BLaER1 treated with 17β-estradiol and CSF1 and Interleukin-3, amounts not matched to agents 10 nM and 100 nM (cell line): ENCODE data around the gene EIF3I.

Source experiments
- H3K27ac ChIP-seq, 11 experiments: shearing (Covaris generic); formaldehyde crosslinking; 2 replicates each; pipeline ENCODE4 v1.8.1; 2022
- H3K27me3 ChIP-seq, 11 experiments: shearing (Covaris generic); formaldehyde crosslinking; 2 replicates each; pipeline ENCODE4 v1.8.1; 2022
- H3K36me3 ChIP-seq, 11 experiments: shearing (Covaris generic); formaldehyde crosslinking; 2 replicates each; pipeline ENCODE4 v1.8.1; 2022
- H3K4me1 ChIP-seq, 10 experiments: shearing (Covaris generic); formaldehyde crosslinking; 2 replicates each; pipeline ENCODE4 v1.8.1; 2022
- H3K4me2 ChIP-seq, 11 experiments: shearing (Covaris generic); formaldehyde crosslinking; 2 replicates each; pipeline ENCODE4 v1.8.1; 2022
- H3K4me3 ChIP-seq, 10 experiments: shearing (Covaris generic); formaldehyde crosslinking; 2 replicates each; pipeline ENCODE4 v1.8.1; 2022
- H3K9ac ChIP-seq, 11 experiments: shearing (Covaris generic); formaldehyde crosslinking; 2 replicates each; pipeline ENCODE4 v1.8.1; 2022
- H3K9me3 ChIP-seq, 11 experiments: shearing (Covaris generic); formaldehyde crosslinking; replicated peaks in 1 of 11; 2 replicates each; pipeline ENCODE4 v1.8.1; 2022
- H4K20me1 ChIP-seq, 11 experiments: shearing (Covaris generic); formaldehyde crosslinking; 2 replicates each; pipeline ENCODE4 v1.8.1; 2022
- Cebpa-rat ChIP-seq, 11 experiments: shearing (Covaris generic); IDR thresholded peaks; 2 replicates each; pipeline ENCODE4 v1.8.1; 2022

The EIF3I gene

DNA sequence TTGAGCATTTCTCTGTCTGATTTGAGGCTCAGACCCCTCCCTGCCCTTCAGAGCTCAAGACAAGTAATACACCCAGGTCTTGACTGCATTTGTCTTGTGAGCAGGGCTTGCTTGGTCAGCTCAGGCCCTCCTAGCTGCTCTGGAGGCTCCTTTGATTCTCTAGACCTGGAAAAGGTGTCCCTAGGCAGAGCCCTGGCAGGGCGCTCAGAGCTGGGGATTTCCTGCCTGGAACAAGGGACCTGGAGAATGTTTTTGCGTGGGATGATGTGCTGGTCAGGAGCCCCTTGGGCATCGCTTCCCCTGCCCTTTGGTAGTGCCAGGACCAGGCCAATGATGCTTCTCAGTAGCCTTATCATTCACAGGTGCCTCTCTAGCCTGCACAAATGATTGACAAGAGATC is 26.7 kb upstream of the EIF3I start:
- Histone ChIP-seq H3K27me3 (no peaks in the 10 kb centered on the region), H3K36me3 (peaks cover 77 to 86% (median 82%) of the 10 kb centered on the region in 11 experiments), H3K9ac (peak overlapping the region in 5 of 11 experiments; percentile 0 to 29 (median 11); a peak in 2 of 22 replicates), H3K9me3 (no peaks in the 10 kb centered on the region), H3K4me2 (peak overlapping the region in 7 of 11 experiments; percentile 14 to 49 (median 37); a peak in 14 of 22 replicates), H3K27ac (no peak overlapping the region), H3K4me3 (no peak overlapping the region), H4K20me1 (peaks cover 18 to 96% (median 82%) of the 10 kb centered on the region in 11 experiments; a peak in 21 of 22 replicates), H3K4me1 (peaks cover 9 to 51% (median 39%) of the 10 kb centered on the region in 10 experiments)
- no peak for TF ChIP-seq Cebpa-rat (IDR thresholded peaks at IDR 0.05)

DNA sequence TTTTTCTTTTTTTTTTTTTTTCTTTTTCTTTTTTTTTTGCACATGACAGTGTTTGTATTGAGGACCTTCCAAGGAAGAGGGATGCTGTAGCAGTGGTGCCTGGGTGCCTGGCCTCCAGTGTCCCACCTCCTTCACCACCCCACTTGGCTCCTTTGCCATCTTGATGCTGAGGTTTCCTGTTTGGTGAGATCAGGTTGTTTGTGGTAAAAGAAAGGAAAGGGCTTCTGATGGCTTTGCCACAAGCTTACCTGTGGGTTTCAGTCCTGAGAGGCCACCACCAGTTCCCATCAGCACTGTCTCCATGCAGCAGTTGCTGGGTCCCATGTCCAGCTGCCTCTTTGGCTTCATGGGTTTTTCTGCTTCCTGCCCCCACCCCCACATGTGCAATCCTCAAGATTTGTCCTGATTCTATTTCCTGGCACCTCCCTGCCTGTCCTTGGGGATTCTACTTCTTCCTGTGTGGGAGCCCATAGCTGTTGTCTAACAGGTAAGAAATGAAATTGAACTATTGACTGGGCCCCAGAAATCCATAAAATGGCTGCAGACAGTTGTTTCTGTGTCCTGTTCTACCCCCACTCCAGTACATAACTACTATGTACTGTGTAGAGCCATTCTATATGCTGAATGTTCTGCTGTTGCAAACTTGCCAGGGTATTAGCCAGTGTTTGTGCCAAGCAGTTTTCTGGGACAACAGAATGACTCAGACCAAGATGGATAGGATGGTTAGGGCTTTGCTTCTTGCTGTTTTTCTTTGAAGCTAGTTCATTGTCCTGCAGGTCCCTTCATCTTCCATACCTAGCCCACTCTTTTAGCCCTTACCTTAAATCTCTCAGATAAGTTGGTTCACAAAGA is 26.0 kb upstream of the EIF3I start:
- peak overlapping the region in 7 of 11 experiments; percentile 5 to 49 (median 31); a peak in 11 of 22 replicates for H3K4me2 ChIP-seq
- peaks cover 12 to 55% (median 43%) of the 10 kb centered on the region in 10 experiments for H3K4me1 ChIP-seq
- peaks cover 71 to 79% (median 75%) of the 10 kb centered on the region in 11 experiments for H3K36me3 ChIP-seq
- no peak overlapping the region for H3K9ac ChIP-seq
- no peak overlapping the region for H3K4me3 ChIP-seq
- no peaks in the 10 kb centered on the region for H3K9me3 ChIP-seq
- H3K27ac ChIP-seq: no peak overlapping the region
- H3K27me3 ChIP-seq: no peaks in the 10 kb centered on the region
- H4K20me1 ChIP-seq: peaks cover 15 to 89% (median 77%) of the 10 kb centered on the region in 11 experiments; a peak in 21 of 22 replicates
- no peak for TF ChIP-seq Cebpa-rat (IDR thresholded peaks at IDR 0.05)

DNA sequence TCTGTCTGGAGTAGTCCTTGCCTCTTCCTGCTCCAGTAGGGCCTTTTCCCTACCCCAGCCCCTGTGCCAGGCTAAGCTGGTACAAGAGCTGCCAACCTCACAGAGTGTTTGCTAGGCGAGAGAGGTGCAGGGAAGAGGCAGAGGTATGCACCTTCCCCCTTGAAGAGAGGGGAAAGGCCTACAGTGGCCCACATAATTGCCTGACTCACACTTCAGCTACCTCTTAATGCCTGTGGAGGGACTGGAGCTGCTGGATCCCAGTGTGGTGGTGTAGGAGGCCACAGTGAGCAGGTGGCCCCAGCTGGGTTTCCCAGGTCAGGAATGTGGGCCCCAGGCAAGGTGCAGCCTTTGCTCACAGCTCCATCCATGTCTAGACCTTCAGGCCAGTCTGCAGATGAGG is 25.1 kb upstream of the EIF3I start:
- peaks cover 21 to 62% (median 51%) of the 10 kb centered on the region in 10 experiments for H3K4me1 ChIP-seq
- H3K27me3 ChIP-seq: no peaks in the 10 kb centered on the region
- H3K27ac ChIP-seq: 0 out of 22 replicates have a peak overlapping the region, but pooled peaks of 1 of the 11 experiments have one; percentile 12
- peaks cover 13 to 80% (median 68%) of the 10 kb centered on the region in 11 experiments; a peak in 21 of 22 replicates for H4K20me1 ChIP-seq
- H3K9me3 ChIP-seq: no peaks in the 10 kb centered on the region
- peaks cover 62 to 70% (median 66%) of the 10 kb centered on the region in 11 experiments for H3K36me3 ChIP-seq
- no peak overlapping the region for H3K4me3 ChIP-seq
- no peak overlapping the region for H3K4me2 ChIP-seq
- 0 out of 22 replicates have a peak overlapping the region, but pooled peaks of 1 of the 11 experiments have one; percentile 6 for H3K9ac ChIP-seq
- TF ChIP-seq Cebpa-rat (IDR thresholded peaks at IDR 0.05): no peak

DNA sequence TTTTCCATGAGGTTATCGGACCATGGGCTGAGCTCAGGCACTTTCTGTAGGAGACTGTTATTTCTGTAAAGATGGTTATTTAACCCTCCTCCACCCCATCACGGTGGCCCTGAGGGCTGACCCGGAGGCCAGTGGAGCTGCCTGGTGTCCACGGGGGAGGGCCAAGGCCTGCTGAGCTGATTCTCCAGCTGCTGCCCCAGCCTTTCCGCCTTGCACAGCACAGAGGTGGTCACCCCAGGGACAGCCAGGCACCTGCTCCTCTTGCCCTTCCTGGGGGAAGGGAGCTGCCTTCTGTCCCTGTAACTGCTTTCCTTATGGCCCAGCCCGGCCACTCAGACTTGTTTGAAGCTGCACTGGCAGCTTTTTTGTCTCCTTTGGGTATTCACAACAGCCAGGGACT is 24.4 kb upstream of the EIF3I start:
- Histone ChIP-seq H3K9me3 (no peaks in the 10 kb centered on the region), H3K36me3 (peaks cover 54 to 62% (median 59%) of the 10 kb centered on the region in 11 experiments), H3K4me3 (no peak overlapping the region), H3K4me1 (peaks cover 22 to 69% (median 57%) of the 10 kb centered on the region in 10 experiments), H3K9ac (no peak overlapping the region; a peak in 2 of 22 replicates), H3K27ac (no peak overlapping the region), H3K4me2 (no peak overlapping the region), H4K20me1 (peaks cover 13 to 73% (median 61%) of the 10 kb centered on the region in 11 experiments; a peak in 21 of 22 replicates), H3K27me3 (no peaks in the 10 kb centered on the region)
- TF ChIP-seq Cebpa-rat (IDR thresholded peaks at IDR 0.05): no peak

DNA sequence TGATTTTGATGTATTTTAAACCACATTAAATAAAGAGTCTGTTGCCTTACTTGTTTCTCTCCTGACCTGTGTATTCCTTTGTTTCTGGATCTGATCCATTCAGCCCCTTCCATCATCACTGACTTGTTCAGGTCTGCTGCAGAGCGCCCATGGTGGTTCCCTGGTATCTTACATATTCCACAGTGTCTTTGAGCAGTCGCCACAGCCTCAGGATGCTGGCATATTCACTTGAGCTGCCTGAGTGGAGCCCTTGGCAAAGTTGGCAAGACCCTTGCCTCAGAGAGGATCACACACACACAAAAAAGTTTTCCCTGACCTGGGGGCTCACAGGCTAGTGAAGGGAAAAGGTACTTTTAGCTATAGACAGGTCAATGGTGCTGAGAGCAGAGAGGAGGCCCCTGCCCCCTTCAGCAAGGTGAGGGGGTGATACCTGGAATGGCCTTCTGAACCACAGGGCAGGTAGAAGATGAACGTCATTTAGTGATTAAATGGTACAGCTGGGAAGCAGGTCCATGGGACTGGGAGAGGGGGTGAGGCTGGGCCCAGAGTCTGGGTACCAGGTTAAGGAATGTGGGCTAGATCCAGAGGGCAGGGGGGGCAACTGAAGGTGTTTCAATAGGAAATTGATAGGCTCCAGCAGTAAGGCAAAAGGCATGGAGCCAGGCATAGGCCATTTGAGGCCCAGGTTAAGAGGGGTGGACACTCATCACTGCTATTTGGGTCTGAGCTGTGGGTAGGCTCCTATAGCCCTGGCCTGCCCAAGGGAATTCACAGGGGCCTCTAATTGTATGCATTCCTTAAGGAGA is 23.8 kb upstream of the EIF3I start:
- Histone ChIP-seq H3K27me3 (no peaks in the 10 kb centered on the region), H3K27ac (no peak overlapping the region), H4K20me1 (peaks cover 13 to 67% (median 56%) of the 10 kb centered on the region in 11 experiments; a peak in 21 of 22 replicates), H3K4me1 (peaks cover 22 to 70% (median 60%) of the 10 kb centered on the region in 10 experiments), H3K36me3 (peaks cover 48 to 56% (median 53%) of the 10 kb centered on the region in 11 experiments), H3K4me3 (no peak overlapping the region), H3K9ac (peak overlapping the region in 1 of 11 experiments; percentile 12; a peak in 1 of 22 replicates), H3K4me2 (peak overlapping the region in 7 of 11 experiments; percentile 4 to 96 (median 92); a peak in 3 of 22 replicates), H3K9me3 (no peaks in the 10 kb centered on the region)
- no peak for TF ChIP-seq Cebpa-rat (IDR thresholded peaks at IDR 0.05)

DNA sequence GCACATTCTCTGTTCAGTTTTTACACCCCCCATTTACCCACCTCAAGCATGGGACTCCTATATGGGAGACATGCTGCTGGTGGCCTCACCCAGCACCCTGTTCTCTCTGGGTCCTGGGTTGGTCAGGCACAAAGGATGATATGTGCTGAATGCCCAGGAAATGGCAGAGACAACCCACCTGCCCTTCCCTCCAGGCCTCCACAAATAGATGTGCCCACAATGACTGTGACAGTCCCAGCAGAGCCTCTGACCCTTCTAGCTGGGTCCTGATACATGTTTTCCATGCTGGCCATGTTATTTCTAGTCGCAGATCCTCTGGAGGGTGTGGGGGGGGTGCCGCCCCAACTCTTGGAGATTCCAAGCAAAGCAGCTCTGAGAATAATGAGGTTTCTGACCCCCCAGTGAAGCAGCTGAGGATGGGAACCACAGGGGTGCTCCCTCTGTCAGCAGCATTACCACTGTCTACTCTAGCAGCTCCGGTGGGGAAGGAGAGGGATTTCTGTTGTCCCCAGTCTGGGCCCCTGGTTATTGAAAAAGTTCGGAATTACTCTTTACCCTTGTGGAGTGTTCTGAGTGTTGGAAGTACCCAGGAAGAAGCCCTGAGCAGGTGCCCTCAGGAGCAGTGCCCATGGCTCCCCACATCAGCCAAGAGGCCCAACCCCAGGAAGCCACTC is 23.0 kb upstream of the EIF3I start:
- Histone ChIP-seq H3K4me3 (no peak overlapping the region), H3K4me1 (peaks cover 22 to 68% (median 60%) of the 10 kb centered on the region in 10 experiments), H3K4me2 (peak overlapping the region; percentile 91 to 98 (median 95)), H3K27me3 (no peaks in the 10 kb centered on the region), H3K27ac (peak overlapping the region in 5 of 11 experiments; percentile 63 to 73 (median 68); a peak in 4 of 22 replicates), H3K9ac (peak overlapping the region in 5 of 11 experiments; percentile 70 to 79 (median 78); a peak in 5 of 22 replicates), H4K20me1 (peaks cover 13 to 59% (median 49%) of the 10 kb centered on the region in 11 experiments; a peak in 21 of 22 replicates), H3K9me3 (no peaks in the 10 kb centered on the region), H3K36me3 (peaks cover 41 to 53% (median 45%) of the 10 kb centered on the region in 11 experiments)
- TF ChIP-seq Cebpa-rat (IDR thresholded peaks at IDR 0.05): no peak

DNA sequence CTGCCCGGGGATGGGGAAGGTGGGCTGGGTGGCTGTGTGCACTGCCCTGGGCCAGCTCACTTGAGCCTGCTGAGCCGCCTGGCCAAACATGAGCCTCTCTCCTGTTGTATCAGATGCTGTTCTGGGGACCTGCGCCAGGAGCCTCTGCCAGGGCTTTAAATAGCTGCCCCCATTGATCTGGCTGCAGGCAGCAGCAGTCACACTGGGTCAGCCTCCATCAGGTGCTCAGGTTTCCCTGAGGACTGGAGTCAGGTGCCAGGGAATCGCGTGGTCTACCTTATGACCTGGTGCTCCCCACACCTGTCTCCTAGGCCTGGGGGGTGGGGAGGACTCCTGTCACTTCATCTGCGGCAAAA is 22.5 kb upstream of the EIF3I start:
- Histone ChIP-seq H3K4me1 (peaks cover 22 to 64% (median 58%) of the 10 kb centered on the region in 10 experiments), H3K4me3 (peak overlapping the region in 6 of 10 experiments; percentile 61 to 73 (median 70); a peak in 9 of 20 replicates), H3K36me3 (peaks cover 36 to 51% (median 40%) of the 10 kb centered on the region in 11 experiments), H4K20me1 (peaks cover 8 to 54% (median 44%) of the 10 kb centered on the region in 11 experiments; a peak in 21 of 22 replicates), H3K27ac (peak overlapping the region in 6 of 11 experiments; percentile 63 to 73 (median 69); a peak in 9 of 22 replicates), H3K9me3 (no peaks in the 10 kb centered on the region), H3K4me2 (peak overlapping the region; percentile 91 to 98 (median 95)), H3K9ac (peak overlapping the region in 9 of 11 experiments; percentile 63 to 79 (median 75); a peak in 12 of 22 replicates), H3K27me3 (no peaks in the 10 kb centered on the region)
- no peak for TF ChIP-seq Cebpa-rat (IDR thresholded peaks at IDR 0.05)
